Testis (tissue), 3 donors: ENCODE measurements around the gene CRIM1. TPM values are rescaled to one million over a fixed set of nuclear protein-coding genes. Genes with fewer than 3 reads are reported as not detected.

ENCODE experiments used
- DNase-seq: peaks from one replicate; pipeline ENCODE4 v3.0.0-alpha.2; 2019
- H3K27ac ChIP-seq, 2 donors: fragments of 200-600 bp; sonication (generic); one replicate each; pipeline ENCODE4 v1.5.1; 2019
- H3K27me3 ChIP-seq: fragments of 200-600 bp; sonication (generic); one replicate; pipeline ENCODE4 v1.5.1; 2019
- H3K36me3 ChIP-seq: fragments of 200-600 bp; sonication (generic); one replicate; pipeline ENCODE4 v1.5.1; 2017; ENCODE audit warnings: low read depth; ENCODE audit errors: missing control alignments
- H3K4me1 ChIP-seq: fragments of 200-600 bp; sonication (generic); one replicate; pipeline ENCODE4 v1.5.1; 2019
- H3K4me3 ChIP-seq, 2 donors: fragments of 200-600 bp; sonication (generic); one replicate each; pipeline ENCODE4 v1.5.1; 2017 to 2019
- H3K9me3 ChIP-seq: fragments of 200-600 bp; sonication (generic); one replicate; pipeline ENCODE4 v1.5.1; 2017
- CTCF ChIP-seq, 3 experiments: fragments of 450-650 bp in 2 of 3; fragments of 200-600 bp in 1 of 3; sonication (generic) in 1 of 3; IDR thresholded peaks; one replicate each; pipeline ENCODE4 v1.5.1; 2016 to 2019; ENCODE audit warnings: antibody characterized with exemption in 3 of 3, mild to moderate bottlenecking in 2 of 3, moderate library complexity in 1 of 3
- POLR2A ChIP-seq: fragments of 450-650 bp; IDR thresholded peaks from one replicate; pipeline ENCODE4 v1.6.1; 2017; ENCODE audit warnings: antibody characterized with exemption, mild to moderate bottlenecking, moderate library complexity
- whole genome bisulfite sequencing, 2 donors: methylation state at CpG; one replicate each; pipeline ENCODE4 v1.1.5; 2018; 5-methylcytosine and 5-hydroxymethylcytosine counted together
- intact Hi-C: fragments of 100-400 bp; cut with DNase I; formaldehyde crosslinking; loops from one replicate; pipeline ENCODE4 v1.15.1; 2023; ENCODE audit warnings: low total_unique reads
- polyA plus RNA-seq: library from polyadenylated mRNA; stranded (reverse); fragments of 350-450 nt; fragmentation: Illumina TruSeq; extraction: RNeasy Lipid Tissue Mini Kit (QIAGEN cat#74804); gene quantifications from one replicate; pipeline ENCODE4 v1.2.3, GENCODE V29; 2014; ENCODE audit warnings: low read depth, low replicate concordance; ENCODE audit not compliant: insufficient read depth
- total RNA-seq, 2 donors: library from RNA; depleted of rRNA; stranded (reverse); fragments of >200 nt; gene quantifications; one replicate each; pipeline ENCODE4 v1.2.3, GENCODE V29; 2016

Gene CRIM1
- total and polyA plus RNA-seq, 3 donors from 2014 or later, result 38.2 to 94.1 (median 68.4) TPM

- Histone ChIP-seq H3K9me3 (no peaks in the 10 kb centered on the region), H3K27ac (no peak overlapping the region), H3K27me3 (no peaks in the 10 kb centered on the region), H3K4me1 (peaks cover 3% of the 10 kb centered on the region), H3K36me3 (no peaks in the 10 kb centered on the region), H3K4me3 (no peak overlapping the region)
- TF ChIP-seq CTCF (IDR thresholded peaks at IDR 0.05), result no peak
- no peak for TF ChIP-seq POLR2A
- intact Hi-C loops, result no loop called here
- no peak for DNase-seq
- 80% methylated on average over 4 of the region's 4 CpGs for WGBS, 2 donors
These were observed 83.5 kb downstream of the CRIM1 start for GRCh38 chr2:36439084-36439483.

DNA sequence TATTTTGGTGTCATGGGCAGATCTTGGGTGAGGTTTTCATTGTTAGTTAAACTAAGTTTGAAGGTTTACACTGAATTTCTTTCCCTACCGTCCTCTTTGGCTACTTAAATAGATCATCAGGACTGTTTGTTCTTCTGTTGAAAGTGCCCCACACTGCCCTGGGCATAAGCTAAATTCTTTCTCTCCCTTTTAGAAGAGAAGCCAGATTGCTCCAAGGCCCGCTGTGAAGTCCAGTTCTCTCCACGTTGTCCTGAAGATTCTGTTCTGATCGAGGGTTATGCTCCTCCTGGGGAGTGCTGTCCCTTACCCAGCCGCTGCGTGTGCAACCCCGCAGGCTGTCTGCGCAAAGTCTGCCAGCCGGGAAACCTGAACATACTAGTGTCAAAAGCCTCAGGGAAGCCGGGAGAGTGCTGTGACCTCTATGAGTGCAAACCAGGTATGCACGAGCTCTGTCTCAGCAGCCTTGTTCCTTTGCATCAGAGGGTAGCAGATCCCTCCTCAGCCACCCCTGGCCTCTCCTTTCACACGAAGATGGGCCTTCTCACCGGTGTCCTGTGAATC, 85.6 kb downstream of the CRIM1 start:
- Histone ChIP-seq H3K4me3 (no peak overlapping the region), H3K9me3 (no peaks in the 10 kb centered on the region), H3K36me3 (no peaks in the 10 kb centered on the region), H3K27me3 (no peaks in the 10 kb centered on the region), H3K27ac (no peak overlapping the region), H3K4me1 (no peaks in the 10 kb centered on the region)
- DNase-seq, result no peak
- 82% methylated on average over 11 to 13 of the region's 13 CpGs for WGBS, 2 donors
- intact Hi-C loops, result no loop called here
- TF ChIP-seq CTCF (IDR thresholded peaks at IDR 0.05), result no peak
- no peak for TF ChIP-seq POLR2A

DNA sequence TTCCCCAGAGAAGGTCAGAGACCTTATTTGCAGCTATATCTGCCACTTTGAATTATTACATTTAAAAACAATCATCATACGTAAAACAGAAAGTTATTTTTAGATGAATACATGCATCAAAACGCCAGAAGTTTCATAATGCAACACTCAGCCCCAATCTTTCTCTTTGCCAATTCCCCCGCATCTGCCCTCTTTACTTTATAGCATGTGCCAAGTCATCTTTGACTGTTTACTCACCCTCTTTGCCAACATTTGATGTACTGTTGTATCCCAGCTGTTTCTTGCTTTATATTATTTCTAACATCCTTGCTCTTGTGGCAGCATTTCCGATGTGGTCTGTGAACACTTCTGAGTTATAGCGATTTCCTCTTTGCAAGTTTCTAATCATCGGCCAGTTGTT, 86.2 kb downstream of the CRIM1 start:
- no peaks in the 10 kb centered on the region for H3K27me3 ChIP-seq
- 61 to 74% methylated on average over 6 of the region's 6 CpGs for WGBS, 2 donors
- H3K4me1 ChIP-seq, result no peaks in the 10 kb centered on the region
- no peak for DNase-seq
- no peaks in the 10 kb centered on the region for H3K9me3 ChIP-seq
- no peak overlapping the region for H3K27ac ChIP-seq
- intact Hi-C loops, result no loop called here
- no peak for TF ChIP-seq CTCF (IDR thresholded peaks at IDR 0.05)
- TF ChIP-seq POLR2A, result no peak
- H3K4me3 ChIP-seq, result no peak overlapping the region
- H3K36me3 ChIP-seq, result no peaks in the 10 kb centered on the region

DNA sequence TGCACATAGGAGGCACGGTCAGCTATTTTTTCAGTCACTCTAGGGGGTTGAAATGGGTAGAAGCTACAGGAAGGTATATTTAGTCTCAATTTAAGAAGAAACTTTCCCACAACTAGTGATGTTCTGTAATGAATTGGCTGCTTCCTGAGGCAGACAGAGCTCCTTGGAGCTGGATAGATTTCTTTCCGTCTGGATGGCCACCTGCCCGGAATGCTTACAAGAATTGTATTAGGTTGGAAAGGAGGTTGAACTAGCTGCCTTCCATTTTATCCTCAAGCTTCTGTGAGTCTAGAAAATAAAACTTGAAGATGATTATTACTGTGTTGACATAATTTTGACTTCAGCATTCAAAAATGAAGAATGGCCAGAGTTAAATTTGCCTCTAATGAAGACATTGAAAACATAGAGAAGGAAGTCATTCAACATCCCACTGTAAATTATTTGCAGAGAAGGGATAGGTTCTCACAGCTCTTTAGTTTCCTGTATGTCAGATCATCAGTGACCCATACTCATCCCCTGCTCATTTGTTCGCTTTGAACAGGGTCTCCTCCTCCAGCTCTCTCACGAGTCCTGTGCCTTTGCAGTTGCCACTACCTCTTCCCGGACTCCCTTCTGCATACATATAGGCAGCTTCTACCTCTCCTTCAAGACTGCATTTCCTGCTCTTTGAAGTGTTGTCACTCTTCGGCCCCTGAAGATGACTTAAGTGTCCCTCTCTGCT, 88.8 kb downstream of the CRIM1 start:
- H3K27ac ChIP-seq, result no peak overlapping the region
- no peak overlapping the region for H3K4me3 ChIP-seq
- DNase-seq, result no peak
- H3K4me1 ChIP-seq, result no peaks in the 10 kb centered on the region
- intact Hi-C loops, result no loop called here
- H3K9me3 ChIP-seq, result no peaks in the 10 kb centered on the region
- 82 to 87% methylated on average over 7 of the region's 7 CpGs for WGBS, 2 donors
- TF ChIP-seq CTCF (IDR thresholded peaks at IDR 0.05), result no peak
- TF ChIP-seq POLR2A, result no peak
- no peaks in the 10 kb centered on the region for H3K36me3 ChIP-seq
- H3K27me3 ChIP-seq, result no peaks in the 10 kb centered on the region
